Spleen (tissue), 7 donors: Measurements from ENCODE around the gene DDX4.

Source experiments
- CTCF ChIP-seq, 11 experiments: fragments of 200-600 bp in 7 of 11; fragments of 450-650 bp in 4 of 11; sonication (generic) in 4 of 11; IDR thresholded peaks in 8 of 11; conservative IDR thresholded peaks in 3 of 11; 1 replicate in 7 of 11; 2 replicates in 4 of 11; pipeline versions ENCODE4 v1.4.0 to v1.8.0; 2016 to 2021; ENCODE audit warnings: antibody characterized with exemption in 11 of 11, inconsistent platforms in 4 of 11, mild to moderate bottlenecking in 1 of 11
- POLR2A ChIP-seq, 3 donors: fragments of 450-650 bp; IDR thresholded peaks; one replicate each; pipeline ENCODE4 v1.5.1; 2017; ENCODE audit warnings: antibody characterized with exemption in 3 of 3, mild to moderate bottlenecking in 1 of 3
- POLR2AphosphoS5 ChIP-seq, 3 donors: sonication (generic); formaldehyde crosslinking; IDR thresholded peaks; one replicate each; pipeline ENCODE4 v1.5.1; 2017; ENCODE audit warnings: antibody characterized with exemption in 3 of 3
- donor health status: DM: no; HTN: no; CAD: no; lungs with moderate emphysema.
- donor health status: DM: no; HTN: no; CAD: no.
- donor health status: DM: no; HTN: no; CAD: no.

GRCh38 chr5:55715519-55716078, 22.3 kb upstream of the DDX4 start:
- TF ChIP-seq CTCF (IDR thresholded peaks at IDR 0.05 in 8 of 11, conservative IDR thresholded peaks at IDR 0.05 in 3 of 11) (no peak), POLR2A (IDR thresholded peaks at IDR 0.05) (no peak), POLR2AphosphoS5 (IDR thresholded peaks at IDR 0.05) (no peak)
